ENCODE results near the gene CMSS1. TPM values are rescaled to one million over a fixed set of nuclear protein-coding genes. Genes with fewer than 3 reads are reported as not detected.

CMSS1 gene
- total RNA-seq, 1 donor from 2014 or later: 35.7 TPM

- Mint-ChIP-seq H3K9me3 (ENCODE audit: low read depth) (no peaks in the 10 kb centered on the region), H3K4me3 (ENCODE audit: low read depth) (no peak overlapping the region), H3K27ac (peak overlapping the region; percentile 16), H3K27me3 (peaks cover 9% of the 10 kb centered on the region), H3K4me1 (ENCODE audit: low read depth) (peaks cover 53% of the 10 kb centered on the region), H3K36me3 (ENCODE audit: insufficient read depth) (peaks cover 2% of the 10 kb centered on the region)
- DNase-seq (ENCODE audit: low spot score, unreplicated experiment): no peak
- no peak for TF ChIP-seq CTCF (IDR thresholded peaks at IDR 0.05; ENCODE audit: unreplicated experiment)
Observed at GRCh38 chr3:99931059-99931458, 113.4 kb downstream of the CMSS1 start.

GRCh38 chr3:99933971-99934750 lies 116.5 kb downstream of the CMSS1 start:
- no peak overlapping the region for H3K4me3 Mint-ChIP-seq (ENCODE audit: low read depth)

GRCh38 chr3:99934975-99935797 lies 117.5 kb downstream of the CMSS1 start:
- Mint-ChIP-seq H3K9me3 (ENCODE audit: low read depth) (no peaks in the 10 kb centered on the region), H3K36me3 (ENCODE audit: insufficient read depth) (no peaks in the 10 kb centered on the region), H3K27me3 (no peaks in the 10 kb centered on the region), H3K4me1 (ENCODE audit: low read depth) (peaks cover 59% of the 10 kb centered on the region), H3K27ac (peak overlapping the region; percentile 54), H3K4me3 (ENCODE audit: low read depth) (no peak overlapping the region)
- TF ChIP-seq CTCF (IDR thresholded peaks at IDR 0.05; ENCODE audit: unreplicated experiment): no peak
- no peak for DNase-seq (ENCODE audit: low spot score, unreplicated experiment)

More at GRCh38 chr3:99933971-99934750, 116.5 kb downstream of the CMSS1 start:
- H3K36me3 Mint-ChIP-seq (ENCODE audit: insufficient read depth): no peaks in the 10 kb centered on the region
- peaks cover 4% of the 10 kb centered on the region for H3K27me3 Mint-ChIP-seq
- peaks cover 62% of the 10 kb centered on the region for H3K4me1 Mint-ChIP-seq (ENCODE audit: low read depth)
- DNase-seq (ENCODE audit: low spot score, unreplicated experiment): no peak
- no peak overlapping the region for H3K27ac Mint-ChIP-seq
- no peak for TF ChIP-seq CTCF (IDR thresholded peaks at IDR 0.05; ENCODE audit: unreplicated experiment)
- H3K9me3 Mint-ChIP-seq (ENCODE audit: low read depth): no peaks in the 10 kb centered on the region

GRCh38 chr3:99938270-99938911 lies 120.7 kb downstream of the CMSS1 start:
- Mint-ChIP-seq H3K4me1 (ENCODE audit: low read depth) (peaks cover 45% of the 10 kb centered on the region), H3K4me3 (ENCODE audit: low read depth) (no peak overlapping the region), H3K9me3 (ENCODE audit: low read depth) (no peaks in the 10 kb centered on the region), H3K36me3 (ENCODE audit: insufficient read depth) (peaks cover 1% of the 10 kb centered on the region), H3K27me3 (no peaks in the 10 kb centered on the region), H3K27ac (no peak overlapping the region)
- no peak for DNase-seq (ENCODE audit: low spot score, unreplicated experiment)
- no peak for TF ChIP-seq CTCF (IDR thresholded peaks at IDR 0.05; ENCODE audit: unreplicated experiment)

GRCh38 chr3:99939876-99940275 lies 122.2 kb downstream of the CMSS1 start:
- H3K4me1 Mint-ChIP-seq (ENCODE audit: low read depth): peaks cover 45% of the 10 kb centered on the region
- peaks cover 1% of the 10 kb centered on the region for H3K36me3 Mint-ChIP-seq (ENCODE audit: insufficient read depth)
- no peak overlapping the region for H3K4me3 Mint-ChIP-seq (ENCODE audit: low read depth)
- no peak for TF ChIP-seq CTCF (IDR thresholded peaks at IDR 0.05; ENCODE audit: unreplicated experiment)
- DNase-seq (ENCODE audit: low spot score, unreplicated experiment): no peak
- no peaks in the 10 kb centered on the region for H3K27me3 Mint-ChIP-seq
- no peak overlapping the region for H3K27ac Mint-ChIP-seq
- no peaks in the 10 kb centered on the region for H3K9me3 Mint-ChIP-seq (ENCODE audit: low read depth)

All from progenitor cell of endocrine pancreas (in vitro differentiated cells).